Glutamatergic neuron (in vitro differentiated cells): ENCODE results near the gene CREB3L2. TPM values are rescaled to one million over a fixed set of nuclear protein-coding genes. Genes with fewer than 3 reads are reported as not detected.
A peak's percentile ranks its signal among the peaks of the same experiment; 100 is the strongest.
"Not testable (repeated sequence)": the region's sequence is repeated elsewhere in the genome, so short reads cannot be mapped to it uniquely, and the experiment has no call there.

Source experiments
- DNase-seq: peaks from one replicate; pipeline ENCODE4 v3.0.0; 2022
- H3K27ac Mint-ChIP-seq: one replicate; pipeline ENCODE4 v1.8.0; 2020; ENCODE audit warnings: mild to moderate bottlenecking, mixed read lengths, inconsistent platforms; ENCODE audit not compliant: unreplicated experiment
- H3K27me3 Mint-ChIP-seq: one replicate; pipeline ENCODE4 v1.8.0; 2020; ENCODE audit warnings: mild to moderate bottlenecking, moderate library complexity, mixed read lengths, inconsistent platforms; ENCODE audit not compliant: unreplicated experiment
- H3K36me3 Mint-ChIP-seq: one replicate; pipeline ENCODE4 v1.8.0; 2020; ENCODE audit warnings: mild to moderate bottlenecking, mixed read lengths, inconsistent platforms; ENCODE audit not compliant: unreplicated experiment
- H3K4me1 Mint-ChIP-seq: one replicate; pipeline ENCODE4 v1.8.0; 2020; ENCODE audit warnings: mild to moderate bottlenecking, low read depth, mixed read lengths, inconsistent platforms; ENCODE audit not compliant: unreplicated experiment
- H3K4me3 Mint-ChIP-seq: one replicate; pipeline ENCODE4 v1.8.0; 2020; ENCODE audit warnings: mild to moderate bottlenecking, mixed read lengths, inconsistent platforms; ENCODE audit not compliant: unreplicated experiment
- H3K9me3 Mint-ChIP-seq: one replicate; pipeline ENCODE4 v1.8.0; 2020; ENCODE audit warnings: mild to moderate bottlenecking, moderate library complexity, mixed read lengths, inconsistent platforms; ENCODE audit not compliant: unreplicated experiment
- CTCF ChIP-seq: fragments of 200-600 bp; sonication (generic); IDR thresholded peaks from one replicate; pipeline ENCODE4 v1.5.0; 2021; ENCODE audit not compliant: partially characterized antibody, unreplicated experiment
- total RNA-seq: library from RNA; stranded (reverse); fragmentation: NEBNext Ultra II Directional; extraction: Animal tissue kit (Norgen Biotek cat#: 25700); gene quantifications from one replicate; pipeline ENCODE4 v1.2.1, GENCODE V29; 2021; ENCODE audit not compliant: unreplicated experiment

CREB3L2 gene
- total RNA-seq, 1 donor from 2014 or later: 45.4 TPM

- Mint-ChIP-seq H3K27me3 (no peaks in the 10 kb centered on the region), H3K36me3 (no peaks in the 10 kb centered on the region), H3K4me3 (peak overlapping the region; percentile 18), H3K9me3 (no peaks in the 10 kb centered on the region), H3K27ac (peak overlapping the region; percentile 9), H3K4me1 (peaks cover 28% of the 10 kb centered on the region)
- DNase-seq: no peak
- no peak for TF ChIP-seq CTCF
These were observed 163.1 kb downstream of the CREB3L2 start for GRCh38 chr7:137838706-137839315.

- peaks cover 12% of the 10 kb centered on the region for H3K36me3 Mint-ChIP-seq
These were observed 165.3 kb downstream of the CREB3L2 start for GRCh38 chr7:137836541-137836940.

DNA sequence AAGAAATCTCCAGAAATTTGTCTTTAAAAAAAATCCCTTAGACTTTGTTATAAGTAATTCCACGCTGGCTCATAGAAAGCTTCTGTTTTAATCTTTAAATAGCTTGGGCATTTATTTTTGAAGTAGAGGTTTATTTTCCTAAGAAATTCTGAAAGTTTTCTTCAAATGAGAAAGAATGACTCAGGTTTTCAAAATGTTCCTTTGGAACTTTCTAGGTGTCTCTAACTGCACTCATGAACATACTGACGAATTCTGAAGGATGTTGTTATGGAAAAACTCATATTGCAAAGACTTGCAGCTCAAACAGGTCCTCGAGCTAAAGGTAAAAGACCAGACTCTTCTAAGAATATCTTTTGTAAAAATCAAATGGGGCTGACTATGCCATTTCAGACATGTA lies 165.8 kb downstream of the CREB3L2 start:
- no peak for DNase-seq
- TF ChIP-seq CTCF: no peak
- H3K9me3 Mint-ChIP-seq: peaks cover 4% of the 10 kb centered on the region
- no peak overlapping the region for H3K27ac Mint-ChIP-seq
- H3K27me3 Mint-ChIP-seq: no peaks in the 10 kb centered on the region
- no peak overlapping the region for H3K4me3 Mint-ChIP-seq
- peaks cover 16% of the 10 kb centered on the region for H3K4me1 Mint-ChIP-seq
- peaks cover 12% of the 10 kb centered on the region for H3K36me3 Mint-ChIP-seq

More at GRCh38 chr7:137836541-137836940, 165.3 kb downstream of the CREB3L2 start:
- Mint-ChIP-seq H3K4me3 (no peak overlapping the region), H3K4me1 (peaks cover 19% of the 10 kb centered on the region), H3K27me3 (no peaks in the 10 kb centered on the region), H3K27ac (no peak overlapping the region), H3K9me3 (peaks cover 4% of the 10 kb centered on the region)
- no peak for DNase-seq
- TF ChIP-seq CTCF: no peak

GRCh38 chr7:137835486-137836112 lies 166.3 kb downstream of the CREB3L2 start:
- Mint-ChIP-seq H3K36me3 (peaks cover 14% of the 10 kb centered on the region), H3K27me3 (no peaks in the 10 kb centered on the region), H3K4me3 (no peak overlapping the region), H3K4me1 (peaks cover 16% of the 10 kb centered on the region), H3K27ac (no peak overlapping the region), H3K9me3 (peaks cover 4% of the 10 kb centered on the region)
- no peak for TF ChIP-seq CTCF
- DNase-seq: no peak

DNA sequence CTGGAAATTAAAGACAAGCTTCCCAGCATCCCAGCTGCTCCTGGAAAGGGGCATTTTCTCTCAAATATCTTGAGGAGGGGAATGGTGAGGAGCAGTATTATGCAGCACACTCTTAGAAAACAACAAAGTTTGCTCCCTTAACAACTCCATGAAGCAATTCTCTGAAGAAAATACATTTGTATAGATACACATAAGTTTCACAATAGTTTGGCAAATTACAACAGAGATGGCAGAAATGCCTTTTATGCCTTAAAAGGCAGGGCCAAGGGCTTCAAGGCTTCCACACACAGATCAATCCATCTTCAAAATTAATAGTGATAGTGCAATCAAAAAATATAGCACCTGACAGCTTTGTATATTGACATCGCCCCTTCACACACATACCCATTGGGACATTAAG lies 167.3 kb downstream of the CREB3L2 start:
- Mint-ChIP-seq H3K36me3 (peaks cover 17% of the 10 kb centered on the region), H3K4me3 (no peak overlapping the region), H3K9me3 (peaks cover 4% of the 10 kb centered on the region), H3K27me3 (no peaks in the 10 kb centered on the region), H3K27ac (no peak overlapping the region), H3K4me1 (peaks cover 7% of the 10 kb centered on the region)
- TF ChIP-seq CTCF: no peak
- DNase-seq: no peak

DNA sequence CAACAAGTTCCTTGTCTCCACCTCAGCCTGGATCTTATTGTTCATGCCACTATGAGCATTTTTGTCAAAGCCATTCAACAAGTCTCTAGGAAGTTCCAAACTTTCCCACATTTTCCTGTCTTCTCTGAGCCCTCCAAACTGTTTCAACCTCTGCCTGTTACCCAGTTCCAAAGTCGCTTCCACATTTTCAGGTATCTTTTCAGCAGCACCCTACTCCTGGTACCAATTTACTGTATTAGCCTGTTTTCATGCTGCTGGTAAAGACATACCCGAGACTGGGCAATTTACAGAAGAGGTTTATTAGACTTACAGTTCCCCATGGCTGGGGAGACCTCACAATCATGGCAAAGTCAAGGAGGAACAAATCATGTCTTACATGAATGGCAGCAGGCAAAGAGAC lies 168.9 kb downstream of the CREB3L2 start:
- not testable (repeated sequence) for H3K4me1 Mint-ChIP-seq, H3K27ac Mint-ChIP-seq, H3K27me3 Mint-ChIP-seq, H3K4me3 Mint-ChIP-seq, H3K9me3 Mint-ChIP-seq, DNase-seq
- H3K36me3 Mint-ChIP-seq: peaks cover 18% of the 10 kb centered on the region
